Endothelial cell of hepatic sinusoid (primary cell): ENCODE measurements around the gene GPR137.
"Not testable (repeated sequence)": the region's sequence is repeated elsewhere in the genome, so short reads cannot be mapped to it uniquely, and the experiment has no call there.

Experiments used
- in situ Hi-C: cut with HindIII; loops from 2 replicates; pipeline ENCODE4 v1.10.0; 2017; ENCODE audit warnings: low sequenced_read_pairs

Gene GPR137

GRCh38 chr11:64284962-64285884, at the start of gene GPR137:
Gene GPR137 (plus strand): TSS chr11:64285848. CDS start chr11:64286525, 677 bp downstream.
- in situ Hi-C loops = no loop called here

GRCh38 chr11:64237484-64237951, 48.1 kb upstream of the GPR137 start:
- in situ Hi-C loops = no loop called here

- in situ Hi-C loops = no loop called here
These were observed 47.6 kb upstream of the GPR137 start for GRCh38 chr11:64238076-64238475.

- in situ Hi-C loops = no loop called here
These were observed 46.6 kb upstream of the GPR137 start for GRCh38 chr11:64238999-64239398.

GRCh38 chr11:64239662-64240434, 45.8 kb upstream of the GPR137 start:
- in situ Hi-C loops = no loop called here

- in situ Hi-C loops = no loop called here
These were observed 45.0 kb upstream of the GPR137 start, which contains the start of gene FKBP2 for GRCh38 chr11:64240435-64241240. Gene FKBP2 (plus strand): TSS chr11:64241095. CDS start chr11:64242388, 1,293 bp downstream.

GRCh38 chr11:64241241-64241490, 44.5 kb upstream of the GPR137 start:
- in situ Hi-C loops = no loop called here

GRCh38 chr11:64241491-64242374, 43.9 kb upstream of the GPR137 start:
- in situ Hi-C loops = no loop called here

- in situ Hi-C loops = no loop called here
These were observed 42.3 kb upstream of the GPR137 start for GRCh38 chr11:64243236-64243854.

GRCh38 chr11:64244107-64244506, 41.5 kb upstream of the GPR137 start:
- in situ Hi-C loops = no loop called here

GRCh38 chr11:64244966-64245365, 40.7 kb upstream of the GPR137 start:
- in situ Hi-C loops = no loop called here

- in situ Hi-C loops = no loop called here
These were observed 40.2 kb upstream of the GPR137 start for GRCh38 chr11:64245401-64245796.

- in situ Hi-C loops = no loop called here
These were observed 39.6 kb upstream of the GPR137 start for GRCh38 chr11:64245797-64246620.

- in situ Hi-C loops = not testable (repeated sequence)
These were observed 39.1 kb upstream of the GPR137 start for GRCh38 chr11:64246621-64246870.

- in situ Hi-C loops = no loop called here
These were observed 38.5 kb upstream of the GPR137 start, which contains the start of gene PPP1R14B for GRCh38 chr11:64246871-64247728. Gene PPP1R14B (minus strand): TSS chr11:64246943. CDS start chr11:64246673, 270 bp downstream.

GRCh38 chr11:64247729-64248531, 37.7 kb upstream of the GPR137 start:
- in situ Hi-C loops = no loop called here

- in situ Hi-C loops = no loop called here
These were observed 37.1 kb upstream of the GPR137 start for GRCh38 chr11:64248578-64248977.
